Measurements from ENCODE around the gene PPFIBP2. TPM values are rescaled to one million over a fixed set of nuclear protein-coding genes. Genes with fewer than 3 reads are reported as not detected.

PPFIBP2 gene
- total RNA-seq, 4 donors from 2014 or later = 26.4 to 33.3 (median 29.1) TPM

DNA sequence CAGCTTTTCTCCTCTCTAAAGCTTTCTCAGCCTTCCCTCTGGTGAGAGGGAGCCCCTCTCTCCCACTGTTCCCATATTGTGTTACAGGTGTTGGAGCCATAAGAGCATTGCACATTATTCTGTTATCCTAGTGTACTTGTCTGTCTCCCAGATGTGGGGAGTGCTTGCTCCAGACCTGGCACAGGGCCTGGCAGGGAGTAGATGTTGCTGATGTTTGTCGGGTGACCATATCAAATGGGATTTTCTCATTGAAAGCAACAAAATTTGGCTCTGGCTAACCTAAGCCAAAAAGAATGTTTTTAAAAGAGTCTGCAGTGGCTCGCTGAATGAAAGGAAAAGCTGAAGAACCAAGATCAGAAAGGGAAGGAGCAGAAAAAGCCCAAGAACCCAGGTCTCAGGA, 118.4 kb downstream of the PPFIBP2 start:
- TF ChIP-seq, protein P1, sequence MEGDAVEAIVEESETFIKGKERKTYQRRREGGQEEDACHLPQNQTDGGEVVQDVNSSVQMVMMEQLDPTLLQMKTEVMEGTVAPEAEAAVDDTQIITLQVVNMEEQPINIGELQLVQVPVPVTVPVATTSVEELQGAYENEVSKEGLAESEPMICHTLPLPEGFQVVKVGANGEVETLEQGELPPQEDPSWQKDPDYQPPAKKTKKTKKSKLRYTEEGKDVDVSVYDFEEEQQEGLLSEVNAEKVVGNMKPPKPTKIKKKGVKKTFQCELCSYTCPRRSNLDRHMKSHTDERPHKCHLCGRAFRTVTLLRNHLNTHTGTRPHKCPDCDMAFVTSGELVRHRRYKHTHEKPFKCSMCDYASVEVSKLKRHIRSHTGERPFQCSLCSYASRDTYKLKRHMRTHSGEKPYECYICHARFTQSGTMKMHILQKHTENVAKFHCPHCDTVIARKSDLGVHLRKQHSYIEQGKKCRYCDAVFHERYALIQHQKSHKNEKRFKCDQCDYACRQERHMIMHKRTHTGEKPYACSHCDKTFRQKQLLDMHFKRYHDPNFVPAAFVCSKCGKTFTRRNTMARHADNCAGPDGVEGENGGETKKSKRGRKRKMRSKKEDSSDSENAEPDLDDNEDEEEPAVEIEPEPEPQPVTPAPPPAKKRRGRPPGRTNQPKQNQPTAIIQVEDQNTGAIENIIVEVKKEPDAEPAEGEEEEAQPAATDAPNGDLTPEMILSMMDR (IDR thresholded peaks at IDR 0.05; ENCODE audit: low read depth) = no peak

DNA sequence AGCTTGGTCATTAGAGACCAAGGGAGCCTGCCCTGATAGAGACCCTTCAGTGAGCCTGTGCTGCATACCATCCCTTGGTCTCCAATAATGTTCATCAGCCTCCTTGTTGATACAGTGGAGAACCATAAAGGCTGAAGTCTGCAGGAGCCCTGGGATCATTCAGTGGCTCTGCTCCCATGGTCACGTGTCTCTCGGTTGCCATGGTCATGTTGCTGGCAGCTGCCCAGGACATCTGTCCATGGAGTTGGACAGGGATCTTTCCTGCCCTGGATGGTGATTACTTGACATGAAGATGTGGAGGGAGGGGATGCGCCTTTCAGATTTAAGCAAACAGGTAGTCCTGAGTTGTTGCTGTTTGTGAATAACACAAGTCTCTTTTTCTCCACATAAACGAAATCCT, 121.3 kb downstream of the PPFIBP2 start:
- TF ChIP-seq, protein P1 (IDR thresholded peaks at IDR 0.05; ENCODE audit: low read depth) = no peak

DNA sequence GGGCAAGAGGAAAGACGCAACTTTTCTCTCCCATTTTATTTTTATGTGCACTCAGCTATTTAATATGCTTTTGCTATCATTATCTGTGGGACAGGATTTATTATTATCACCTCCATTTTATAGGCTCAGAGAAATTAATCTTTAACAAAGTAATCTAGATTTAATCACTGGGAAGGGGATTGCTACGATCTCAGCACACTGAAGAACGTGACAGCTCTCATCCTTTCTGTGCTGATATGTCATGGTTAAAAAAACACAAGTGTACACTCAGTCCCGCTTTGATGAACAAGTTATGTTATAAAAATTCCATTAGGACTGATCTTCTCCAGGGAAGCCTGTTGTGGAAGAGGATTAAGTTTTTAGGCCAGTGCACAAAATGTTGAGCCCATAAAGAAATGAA, 121.9 kb downstream of the PPFIBP2 start:
- TF ChIP-seq, protein P1 (IDR thresholded peaks at IDR 0.05; ENCODE audit: low read depth) = no peak

DNA sequence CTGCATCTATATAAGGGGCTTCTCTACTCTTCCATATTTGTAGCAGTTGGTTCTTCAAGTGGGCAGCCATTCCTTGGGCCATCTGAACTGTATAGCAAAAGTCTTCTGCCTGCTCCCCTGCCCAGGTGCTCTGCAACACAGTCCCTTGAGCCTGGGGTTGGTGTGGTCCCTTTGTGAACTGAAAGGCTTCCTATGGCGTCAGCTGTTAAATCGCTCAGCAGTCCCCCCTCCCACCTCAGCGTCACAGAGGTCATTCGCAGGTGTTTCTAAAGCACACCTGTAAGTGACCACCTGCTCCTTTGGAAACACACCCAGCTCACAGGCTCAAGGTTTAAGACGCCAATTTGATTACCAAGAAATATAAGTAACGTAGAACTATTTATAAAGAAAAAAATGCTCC, 122.6 kb downstream of the PPFIBP2 start:
- TF ChIP-seq, protein P1 (IDR thresholded peaks at IDR 0.05; ENCODE audit: low read depth) = no peak

DNA sequence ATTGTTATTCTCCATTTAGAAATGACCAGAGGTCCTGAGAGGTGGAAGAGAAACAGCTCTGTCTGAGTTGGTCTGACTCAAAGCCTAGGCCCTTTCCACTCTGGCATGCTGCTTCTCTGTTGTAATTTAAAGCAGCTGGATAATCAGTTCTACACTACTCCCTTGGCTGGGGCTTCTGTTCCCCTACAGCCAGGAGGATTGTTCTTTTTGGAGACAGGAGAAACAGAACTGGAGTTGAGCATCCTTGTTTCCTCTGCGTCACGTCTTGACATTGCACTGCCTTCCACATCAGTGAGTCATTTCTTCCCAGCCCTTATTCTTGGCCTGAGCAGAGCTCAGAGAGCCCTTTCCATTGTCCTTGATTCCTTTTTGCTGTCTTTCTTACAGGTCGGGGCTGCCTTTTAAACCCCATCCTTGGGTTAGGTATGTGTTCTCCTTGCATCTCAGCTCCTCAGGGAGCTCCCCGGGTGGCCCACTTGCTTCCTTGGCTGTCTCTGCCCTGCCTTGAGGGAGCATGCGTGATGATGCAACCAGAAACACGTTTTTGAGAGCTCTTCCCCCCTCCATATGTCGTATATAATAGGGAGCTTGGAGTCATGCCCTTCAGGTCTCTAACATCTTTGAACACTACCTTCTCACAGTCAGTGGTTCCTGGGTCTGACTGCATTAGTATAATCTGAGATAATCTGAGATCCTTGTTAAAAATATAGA, 123.8 kb downstream of the PPFIBP2 start:
- TF ChIP-seq, protein P1 (IDR thresholded peaks at IDR 0.05; ENCODE audit: low read depth) = no peak

DNA sequence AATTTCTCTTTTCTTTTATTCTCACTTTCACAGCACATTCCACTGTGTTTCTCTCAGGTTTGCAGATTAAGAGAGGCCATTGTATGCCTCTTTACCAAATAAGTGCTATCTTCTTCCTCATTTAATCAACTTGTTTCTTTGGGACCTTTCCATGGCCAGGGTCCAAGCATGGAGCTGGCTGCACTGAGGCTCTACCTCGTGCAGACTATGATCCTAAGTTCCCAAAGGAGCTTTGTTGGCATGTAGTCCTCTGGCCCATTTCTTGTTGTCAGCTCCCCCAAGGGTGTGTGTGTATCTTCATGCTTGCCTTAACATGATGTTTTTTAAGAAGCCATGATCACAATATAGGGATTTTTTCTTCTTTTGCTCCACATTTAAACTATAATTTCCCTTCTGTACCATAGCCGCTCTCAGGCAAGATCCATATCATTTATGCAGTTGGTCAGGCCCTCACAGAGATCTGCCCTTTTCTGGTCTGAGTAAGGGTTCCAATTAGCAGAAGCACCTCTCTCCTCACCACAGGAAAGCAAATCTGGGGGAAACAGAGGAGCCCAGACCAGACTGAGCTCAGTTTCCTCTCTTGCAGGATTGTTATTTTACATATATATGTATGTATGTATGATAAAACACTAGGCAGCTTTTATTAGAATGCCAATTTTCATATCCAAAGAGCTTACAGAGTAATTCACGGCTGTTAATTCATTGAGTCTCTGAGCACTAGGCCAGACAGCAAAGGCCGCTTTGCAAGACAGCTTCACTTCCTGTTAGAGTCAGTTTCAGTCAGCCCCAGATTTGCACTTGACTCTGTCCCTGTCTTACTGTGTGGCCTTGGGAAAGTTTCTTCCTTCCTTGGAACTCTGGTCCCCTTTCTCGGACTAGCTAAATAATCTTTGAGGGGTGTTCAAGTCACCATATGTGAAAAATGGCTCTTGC, 125.2 kb downstream of the PPFIBP2 start:
- TF ChIP-seq, protein P1 (IDR thresholded peaks at IDR 0.05; ENCODE audit: low read depth) = no peak

DNA sequence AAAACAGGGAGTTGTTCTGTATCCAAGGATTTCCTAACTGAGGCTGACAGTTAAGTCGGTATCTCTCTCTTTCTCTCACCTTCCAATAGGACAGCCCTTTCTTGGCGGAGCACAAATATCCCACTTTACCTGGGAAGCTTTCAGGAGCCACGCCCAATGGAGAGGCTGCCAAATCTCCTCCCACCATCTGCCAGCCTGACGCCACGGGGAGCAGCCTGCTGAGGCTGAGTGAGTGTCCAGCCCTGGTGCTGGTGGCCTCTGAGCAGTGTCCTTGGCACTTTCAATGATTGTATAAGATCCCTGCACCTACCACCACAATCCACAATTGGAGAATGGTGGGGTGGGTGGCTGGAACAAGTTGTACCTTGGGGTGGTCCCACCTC, 125.8 kb downstream of the PPFIBP2 start:
- TF ChIP-seq, protein P1 (IDR thresholded peaks at IDR 0.05; ENCODE audit: low read depth) = no peak
